HG03196 (cell line): ENCODE results near the gene CLMP.
A peak's percentile ranks its signal among the peaks of the same experiment; 100 is the strongest.

Source experiments
- ATAC-seq: cut with Tn5 transposase; IDR thresholded peaks from one replicate; pipeline ENCODE4 v1.9.1; 2021; ENCODE audit not compliant: unreplicated experiment

The CLMP gene, protein sequence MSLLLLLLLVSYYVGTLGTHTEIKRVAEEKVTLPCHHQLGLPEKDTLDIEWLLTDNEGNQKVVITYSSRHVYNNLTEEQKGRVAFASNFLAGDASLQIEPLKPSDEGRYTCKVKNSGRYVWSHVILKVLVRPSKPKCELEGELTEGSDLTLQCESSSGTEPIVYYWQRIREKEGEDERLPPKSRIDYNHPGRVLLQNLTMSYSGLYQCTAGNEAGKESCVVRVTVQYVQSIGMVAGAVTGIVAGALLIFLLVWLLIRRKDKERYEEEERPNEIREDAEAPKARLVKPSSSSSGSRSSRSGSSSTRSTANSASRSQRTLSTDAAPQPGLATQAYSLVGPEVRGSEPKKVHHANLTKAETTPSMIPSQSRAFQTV

DNA sequence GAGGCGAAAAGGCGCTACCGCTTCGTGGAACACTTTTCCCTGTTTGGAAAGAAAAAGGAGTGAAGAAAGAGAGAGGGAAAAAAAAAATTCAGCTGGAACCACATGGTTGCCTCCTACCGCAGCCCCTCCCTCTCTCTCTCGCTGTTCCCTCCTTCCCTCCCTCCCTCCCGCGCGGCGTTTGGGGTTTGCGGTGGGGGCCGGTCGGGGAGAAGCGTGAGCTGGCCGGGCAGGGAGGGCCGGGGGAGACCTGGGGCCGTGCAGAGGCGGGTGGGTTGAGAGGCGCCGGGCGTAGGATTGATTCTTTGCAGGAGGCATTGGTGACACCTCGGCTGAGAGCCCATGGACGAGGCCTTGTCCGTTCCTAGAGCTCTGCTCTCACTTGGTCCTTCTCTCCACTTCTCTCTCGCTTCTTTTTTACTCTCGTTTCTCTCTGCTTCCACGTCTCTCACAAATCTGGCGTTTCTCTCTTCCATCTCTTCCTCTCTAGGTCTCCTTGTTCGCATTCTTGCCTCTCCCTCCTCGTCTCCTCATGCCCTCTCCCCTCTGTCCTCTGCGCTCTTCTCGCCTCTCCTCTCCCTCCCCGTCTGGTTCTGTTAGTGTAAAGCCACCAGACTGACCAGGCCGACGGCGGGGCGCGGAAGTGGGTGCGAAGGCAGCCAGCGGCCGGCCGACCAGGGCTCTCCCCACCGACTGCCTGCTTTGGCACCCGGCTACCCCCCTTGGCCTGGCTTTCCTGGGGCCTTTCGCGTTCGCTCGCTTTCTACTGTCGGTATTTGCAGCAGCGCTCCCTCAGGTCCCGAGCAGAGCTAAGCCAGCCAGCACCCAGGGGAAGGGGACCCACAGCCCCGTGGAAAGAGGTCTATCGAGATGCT lies at the start of gene CLMP:
Gene CLMP (minus strand): TSS at position 61 of the 872 bp plus-strand sequence. CDS start 308 bp downstream, outside the sequence.
- ATAC-seq = no peak

- no peak for ATAC-seq
Observed at GRCh38 chr11:123241874-123242543, 47.0 kb upstream of the CLMP start.

DNA sequence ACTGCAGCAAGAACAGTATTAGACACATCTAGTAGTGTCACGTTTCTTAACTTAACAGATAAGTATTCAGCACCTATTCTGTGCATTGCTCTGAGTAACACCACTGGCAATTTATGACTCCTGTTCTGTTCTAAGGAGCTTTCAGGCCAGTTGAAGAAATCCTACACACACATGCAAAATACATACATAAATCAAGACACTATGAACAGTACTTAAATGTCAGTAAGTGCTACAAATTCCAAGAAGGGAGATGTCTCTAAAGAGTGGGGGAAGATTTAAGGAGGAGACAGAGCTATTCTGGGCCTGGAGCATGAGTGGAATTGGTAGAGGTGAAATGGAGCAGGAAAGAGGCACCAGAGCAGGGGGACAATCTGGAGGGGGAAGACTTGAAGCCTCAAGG lies 46.2 kb upstream of the CLMP start:
- no peak for ATAC-seq

- ATAC-seq = no peak
Observed at GRCh38 chr11:123239191-123240150, 44.4 kb upstream of the CLMP start.

DNA sequence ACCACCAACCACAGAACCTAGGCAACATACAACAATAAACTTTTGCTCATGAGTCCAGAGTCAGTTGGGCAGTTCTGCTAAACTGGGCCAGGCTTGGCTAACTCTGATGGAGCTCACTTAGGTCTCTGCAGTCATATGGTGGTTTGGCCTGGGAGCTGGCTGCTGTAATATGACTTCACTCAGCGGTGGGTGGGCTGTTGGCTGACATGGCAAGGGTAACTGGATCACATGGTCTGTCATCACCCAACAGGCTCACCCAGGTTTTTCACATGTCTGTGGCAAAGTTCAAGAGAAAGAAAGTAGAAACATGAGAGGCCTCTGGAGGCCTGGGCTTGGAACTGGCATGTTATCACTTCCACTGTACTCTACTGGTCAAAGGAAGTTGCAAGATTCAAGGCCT lies 43.2 kb upstream of the CLMP start:
- ATAC-seq = no peak

DNA sequence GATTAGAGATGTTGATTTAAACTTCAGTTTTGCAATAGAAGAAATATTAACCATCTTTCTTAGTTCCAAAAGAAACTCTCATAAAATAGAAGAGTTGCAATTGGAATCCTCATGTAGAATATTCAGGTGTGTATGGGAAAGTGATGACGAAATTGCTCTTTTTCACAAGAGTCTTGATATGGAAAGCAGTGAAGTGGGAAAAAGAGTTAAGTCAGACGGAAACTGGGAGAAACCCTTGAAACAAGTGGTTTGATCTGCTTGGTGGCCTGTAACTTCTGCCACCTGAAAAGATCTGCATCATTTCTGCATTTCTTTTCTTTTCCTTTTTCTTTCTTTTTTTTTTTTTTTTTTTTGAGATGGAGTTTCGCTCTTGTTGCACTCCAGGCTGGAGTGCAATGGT lies 41.8 kb upstream of the CLMP start:
- no peak for ATAC-seq

GRCh38 chr11:123235656-123236261 lies 40.7 kb upstream of the CLMP start:
- no peak for ATAC-seq

DNA sequence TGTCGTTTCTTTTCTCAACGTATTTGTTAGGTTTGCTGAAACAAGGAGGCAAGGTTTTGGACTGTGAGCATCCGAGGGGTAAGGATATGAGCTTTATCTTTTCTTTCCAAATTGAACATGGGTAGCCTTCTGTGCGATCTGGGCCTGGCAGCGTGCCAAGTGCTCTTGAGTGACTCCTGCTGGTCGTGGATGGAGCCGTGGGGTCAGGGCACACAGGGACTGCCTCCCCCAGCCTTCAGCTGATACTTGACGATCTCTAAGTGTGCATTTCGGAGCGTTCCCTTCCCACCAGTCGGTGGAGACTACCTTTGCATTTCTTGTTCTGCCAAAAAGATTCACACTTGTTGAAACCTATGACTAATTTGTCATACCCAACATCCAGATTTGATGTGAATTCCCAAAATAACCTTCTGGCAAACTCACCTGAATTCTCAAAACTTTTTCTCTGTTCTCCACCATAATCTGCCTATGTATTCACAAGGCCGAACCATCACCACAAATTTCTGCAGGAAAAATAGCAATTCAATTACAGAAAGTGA lies 40.1 kb upstream of the CLMP start:
- no peak for ATAC-seq

DNA sequence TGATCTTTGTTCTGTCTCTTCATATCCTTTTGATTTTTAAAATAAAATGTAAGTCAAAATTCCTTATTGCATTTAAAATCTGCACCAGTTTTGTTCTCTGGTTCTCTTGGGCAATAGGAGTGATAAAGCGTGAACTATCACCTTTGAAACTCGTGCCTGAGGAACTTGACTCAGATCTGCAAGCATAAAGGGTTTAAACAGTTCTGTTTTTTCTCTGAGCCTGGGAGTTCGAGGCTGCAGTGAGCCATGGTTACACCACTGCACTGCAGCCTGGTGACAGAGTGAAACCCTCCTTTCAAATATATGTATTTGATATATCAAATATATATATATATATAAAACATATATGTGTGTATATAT lies 38.9 kb upstream of the CLMP start:
- ATAC-seq = no peak

DNA sequence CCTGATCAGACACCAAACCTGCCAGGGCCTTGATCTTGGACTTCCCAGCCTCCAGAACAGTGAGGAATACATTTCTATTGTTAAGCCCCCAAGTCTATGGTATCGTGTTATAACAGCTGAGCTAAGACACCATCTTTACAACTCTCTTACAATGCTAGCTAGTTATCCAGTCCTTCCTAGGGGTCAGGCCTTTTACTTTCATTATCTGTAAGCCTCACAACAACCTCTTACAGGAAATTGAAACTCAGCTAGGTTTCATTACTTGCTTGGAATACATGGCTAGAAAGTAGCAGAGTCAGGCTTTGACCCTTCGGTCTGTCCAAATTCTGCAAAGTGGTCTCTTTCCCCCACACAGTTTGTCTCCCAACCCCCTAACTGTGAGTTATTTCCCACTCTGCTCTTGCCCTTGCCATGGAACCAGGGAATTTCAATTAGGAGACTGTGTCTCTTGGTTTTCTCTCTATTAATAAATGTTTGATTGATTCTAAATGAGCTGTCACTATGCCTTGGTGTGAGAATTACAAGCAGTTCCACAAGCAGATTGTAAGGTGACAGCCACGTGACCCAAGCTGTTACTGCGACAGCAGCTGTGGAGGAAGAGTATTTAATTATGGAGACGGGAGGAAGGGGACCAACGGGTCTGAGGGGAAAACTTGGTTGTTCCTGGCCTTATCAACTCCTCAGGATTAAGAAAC lies 38.4 kb upstream of the CLMP start:
- ATAC-seq = peak; percentile 99

DNA sequence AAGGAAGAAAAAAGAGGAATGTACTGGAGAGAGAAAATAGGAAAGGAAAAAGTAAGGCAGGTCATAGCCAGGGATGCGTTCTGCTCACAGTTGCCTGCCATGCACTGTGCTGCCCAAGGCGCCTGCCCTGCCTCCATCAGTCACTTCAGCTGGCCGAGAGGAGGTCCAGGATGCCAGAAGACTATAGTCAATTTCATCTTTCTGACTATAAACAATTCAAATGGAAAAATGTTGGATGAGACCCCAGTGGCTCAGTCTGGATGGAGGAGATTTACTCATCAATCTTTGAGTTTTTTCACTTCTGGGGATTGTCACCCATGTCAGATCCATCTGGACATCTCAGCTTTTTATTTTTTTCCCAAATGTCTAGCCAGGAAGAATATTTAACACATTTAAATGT lies 36.7 kb upstream of the CLMP start:
- no peak for ATAC-seq

DNA sequence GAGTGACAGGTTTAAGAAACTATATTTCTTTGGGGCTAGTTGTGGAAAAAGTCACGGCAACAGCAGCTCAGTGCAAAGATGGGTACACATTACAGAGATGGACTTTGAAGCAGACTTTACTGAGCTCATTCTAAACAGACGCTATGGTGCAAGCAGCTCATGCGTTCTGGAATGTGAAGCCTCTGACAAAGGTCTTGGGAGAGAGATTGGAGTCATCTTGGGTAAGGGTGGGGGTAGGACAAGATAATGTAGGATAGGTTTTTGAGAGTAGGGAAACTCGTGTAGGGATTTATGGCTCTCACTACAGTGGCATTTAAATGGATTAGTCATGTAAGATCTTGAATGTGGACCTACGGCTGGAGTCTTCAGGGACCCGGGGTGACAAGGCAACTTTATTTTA lies 36.2 kb upstream of the CLMP start:
- no peak for ATAC-seq

- ATAC-seq = no peak
Observed at GRCh38 chr11:123230346-123230745, 35.3 kb upstream of the CLMP start.

DNA sequence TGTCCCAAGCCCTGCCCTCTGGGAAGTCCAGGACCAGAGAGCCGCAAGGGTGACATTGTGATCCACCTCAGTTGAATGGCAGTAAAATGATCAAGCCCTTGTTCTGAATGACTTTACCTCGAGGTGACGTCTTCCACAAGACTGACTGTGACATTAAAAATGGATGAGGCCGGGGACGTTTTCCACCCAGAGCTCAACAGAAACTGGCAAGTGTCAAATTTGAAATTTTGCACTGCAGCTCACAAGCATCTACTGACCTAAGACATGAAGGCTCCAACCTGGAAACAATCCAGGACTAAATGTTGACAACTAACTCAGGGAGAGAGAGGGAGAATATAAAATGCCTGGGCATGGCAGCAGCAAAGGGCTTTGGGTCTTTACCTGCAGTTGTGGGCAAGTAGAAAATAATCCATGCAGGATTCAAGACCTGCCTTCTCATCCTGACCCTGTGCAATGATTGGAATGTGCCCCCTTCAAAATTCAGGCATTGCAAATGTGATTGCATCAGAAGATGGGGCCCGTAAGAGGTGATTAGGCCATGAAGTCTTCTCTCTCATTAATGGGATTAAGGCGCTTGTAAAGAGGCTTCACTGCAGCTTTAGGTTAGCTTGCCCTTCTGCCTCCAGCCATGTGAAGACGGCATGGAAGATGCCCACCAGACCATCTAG lies 33.6 kb upstream of the CLMP start:
- no peak for ATAC-seq

DNA sequence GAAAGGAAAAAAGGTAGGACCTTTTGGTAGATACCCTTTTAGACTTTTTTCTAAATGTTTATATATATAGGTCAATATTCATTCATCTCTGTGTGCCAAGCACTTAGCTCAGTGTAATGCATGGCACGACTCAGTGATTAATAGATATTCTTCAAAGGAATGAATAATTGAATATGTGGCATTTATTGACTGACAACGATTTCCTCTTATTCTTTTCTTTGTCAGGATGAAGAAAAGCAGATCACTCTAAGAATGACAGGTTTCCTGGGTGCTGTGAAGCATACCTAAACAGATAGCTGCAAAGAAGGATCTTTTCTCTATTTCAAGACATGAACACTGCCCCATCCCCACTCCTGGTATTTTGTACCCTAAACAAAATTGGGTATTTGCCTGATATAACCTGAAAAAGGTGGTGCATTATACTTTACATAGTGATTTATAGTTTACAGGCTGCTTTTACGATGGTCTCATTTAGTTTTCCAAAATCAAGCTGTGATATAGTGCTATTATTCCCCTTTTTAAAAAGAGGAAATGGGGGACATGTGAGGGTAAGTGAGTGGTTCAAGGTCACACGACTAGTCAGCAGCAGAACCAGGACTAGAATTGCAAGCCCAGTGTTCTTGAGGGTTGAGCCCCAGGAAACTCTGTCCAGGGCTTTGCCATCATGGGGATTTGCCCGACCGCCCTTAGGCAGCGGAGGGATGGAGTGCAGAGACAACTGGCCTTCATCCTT lies 32.9 kb upstream of the CLMP start:
- ATAC-seq = no peak

DNA sequence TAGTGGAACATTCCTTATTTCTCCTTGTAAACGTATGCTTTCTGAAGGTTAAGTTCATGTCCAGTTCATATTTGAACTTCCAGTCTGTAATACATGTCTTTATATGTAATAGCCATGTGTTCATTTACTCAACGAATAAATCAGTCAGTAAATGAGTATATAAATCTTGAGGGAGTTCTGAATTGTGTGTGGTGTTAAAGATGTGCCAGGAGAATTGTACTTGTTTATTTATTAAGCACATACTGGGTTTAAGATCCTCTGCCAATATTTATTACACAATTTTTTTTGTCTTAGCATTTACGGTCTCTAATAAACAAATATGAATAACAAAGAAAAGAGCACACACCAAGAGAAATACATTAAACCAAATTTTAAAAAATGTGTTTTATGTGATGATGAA lies 26.5 kb upstream of the CLMP start:
- no peak for ATAC-seq

GRCh38 chr11:123221096-123221561 lies 26.1 kb upstream of the CLMP start:
- no peak for ATAC-seq
